ENCODE results near the gene PRKCD. TPM values are rescaled to one million over a fixed set of nuclear protein-coding genes. Genes with fewer than 3 reads are reported as not detected.

The PRKCD gene
- total and polyA plus RNA-seq, 9 of the 15 experiments (the other 6 are each of a cell fraction or from before 2014, with no cell fraction given) = 2.5 to 19.5 (median 6.1) TPM

DNA sequence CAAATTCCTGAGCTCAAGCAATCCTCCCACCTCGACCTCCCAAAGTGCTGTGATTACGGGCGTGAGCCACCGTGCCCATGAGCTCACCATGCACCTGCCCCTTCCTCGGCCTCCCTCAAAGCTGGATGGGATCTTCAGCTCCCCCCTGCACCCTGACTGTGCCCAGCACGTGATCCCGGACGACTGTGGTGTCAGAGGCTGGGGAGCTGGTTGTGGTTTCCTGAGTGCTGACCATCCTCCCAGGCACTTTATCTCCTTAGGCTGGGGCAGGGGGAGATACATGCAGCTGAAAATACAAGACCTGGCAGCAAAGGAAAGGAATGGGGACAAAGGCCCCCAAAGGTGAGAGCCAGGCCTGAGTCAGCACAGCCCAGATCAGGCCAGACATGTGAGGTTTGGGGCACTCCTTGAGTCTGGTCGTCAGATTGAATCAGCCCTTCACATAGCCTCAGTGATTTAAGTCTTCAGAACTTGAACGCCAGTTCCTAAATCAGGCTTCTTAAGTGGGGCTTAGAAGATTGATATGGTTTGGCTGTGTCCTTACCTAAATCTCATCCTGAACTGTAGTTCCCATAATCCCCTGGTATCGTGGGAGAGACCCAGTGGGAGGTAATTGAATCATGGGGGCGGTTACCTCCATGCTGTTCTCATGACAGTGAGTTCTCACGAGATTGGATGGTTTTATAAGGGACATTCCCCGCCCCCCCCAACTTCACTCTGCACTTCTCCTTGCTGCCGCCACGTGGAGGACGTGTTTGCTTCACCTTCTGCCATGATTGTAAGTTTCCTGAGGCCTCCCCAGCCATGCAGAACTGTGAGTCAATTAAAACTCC lies 35.8 kb downstream of the PRKCD start (continued):
- TF ChIP-seq, protein P1, sequence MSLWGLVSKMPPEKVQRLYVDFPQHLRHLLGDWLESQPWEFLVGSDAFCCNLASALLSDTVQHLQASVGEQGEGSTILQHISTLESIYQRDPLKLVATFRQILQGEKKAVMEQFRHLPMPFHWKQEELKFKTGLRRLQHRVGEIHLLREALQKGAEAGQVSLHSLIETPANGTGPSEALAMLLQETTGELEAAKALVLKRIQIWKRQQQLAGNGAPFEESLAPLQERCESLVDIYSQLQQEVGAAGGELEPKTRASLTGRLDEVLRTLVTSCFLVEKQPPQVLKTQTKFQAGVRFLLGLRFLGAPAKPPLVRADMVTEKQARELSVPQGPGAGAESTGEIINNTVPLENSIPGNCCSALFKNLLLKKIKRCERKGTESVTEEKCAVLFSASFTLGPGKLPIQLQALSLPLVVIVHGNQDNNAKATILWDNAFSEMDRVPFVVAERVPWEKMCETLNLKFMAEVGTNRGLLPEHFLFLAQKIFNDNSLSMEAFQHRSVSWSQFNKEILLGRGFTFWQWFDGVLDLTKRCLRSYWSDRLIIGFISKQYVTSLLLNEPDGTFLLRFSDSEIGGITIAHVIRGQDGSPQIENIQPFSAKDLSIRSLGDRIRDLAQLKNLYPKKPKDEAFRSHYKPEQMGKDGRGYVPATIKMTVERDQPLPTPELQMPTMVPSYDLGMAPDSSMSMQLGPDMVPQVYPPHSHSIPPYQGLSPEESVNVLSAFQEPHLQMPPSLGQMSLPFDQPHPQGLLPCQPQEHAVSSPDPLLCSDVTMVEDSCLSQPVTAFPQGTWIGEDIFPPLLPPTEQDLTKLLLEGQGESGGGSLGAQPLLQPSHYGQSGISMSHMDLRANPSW (CRISPR knock-in tag; IDR thresholded peaks at IDR 0.05) = no peak
- 0 out of 2 replicates have a peak, but pooled peaks have one; percentile 34 for TF ChIP-seq DPF2 (IDR thresholded peaks at IDR 0.05)
- peak; percentile 67; the same call in 1 of the 2 replicates for TF ChIP-seq CREB3L1 (IDR thresholded peaks at IDR 0.05; ENCODE audit: borderline replicate concordance, low read depth)
- 0 out of 2 replicates have a peak, but pooled peaks have one; percentile 18 for TF ChIP-seq CTBP1 (IDR thresholded peaks at IDR 0.05; ENCODE audit: borderline replicate concordance)
- TF ChIP-seq, protein P2, sequence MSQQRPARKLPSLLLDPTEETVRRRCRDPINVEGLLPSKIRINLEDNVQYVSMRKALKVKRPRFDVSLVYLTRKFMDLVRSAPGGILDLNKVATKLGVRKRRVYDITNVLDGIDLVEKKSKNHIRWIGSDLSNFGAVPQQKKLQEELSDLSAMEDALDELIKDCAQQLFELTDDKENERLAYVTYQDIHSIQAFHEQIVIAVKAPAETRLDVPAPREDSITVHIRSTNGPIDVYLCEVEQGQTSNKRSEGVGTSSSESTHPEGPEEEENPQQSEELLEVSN (IDR thresholded peaks at IDR 0.05; ENCODE audit: borderline replicate concordance in 1 of 2, extremely low read depth in 1 of 2, insufficient read depth in 1 of 2, insufficient read length in 1 of 2, low read depth in 1 of 2, low read length in 1 of 2, poor library complexity in 1 of 2, severe bottlenecking in 1 of 2) = peak in 1 of 2 experiments; percentile 49
- TF ChIP-seq ZNF644 (tag; IDR thresholded peaks at IDR 0.05; ENCODE audit: low read depth) = no peak
- no peak for TF ChIP-seq ZHX1 (conservative IDR thresholded peaks at IDR 0.05; ENCODE audit: low read length)
- TF ChIP-seq STAT5A (IDR thresholded peaks at IDR 0.05; ENCODE audit: borderline replicate concordance, low read length) = no peak
- TF ChIP-seq, protein P3, sequence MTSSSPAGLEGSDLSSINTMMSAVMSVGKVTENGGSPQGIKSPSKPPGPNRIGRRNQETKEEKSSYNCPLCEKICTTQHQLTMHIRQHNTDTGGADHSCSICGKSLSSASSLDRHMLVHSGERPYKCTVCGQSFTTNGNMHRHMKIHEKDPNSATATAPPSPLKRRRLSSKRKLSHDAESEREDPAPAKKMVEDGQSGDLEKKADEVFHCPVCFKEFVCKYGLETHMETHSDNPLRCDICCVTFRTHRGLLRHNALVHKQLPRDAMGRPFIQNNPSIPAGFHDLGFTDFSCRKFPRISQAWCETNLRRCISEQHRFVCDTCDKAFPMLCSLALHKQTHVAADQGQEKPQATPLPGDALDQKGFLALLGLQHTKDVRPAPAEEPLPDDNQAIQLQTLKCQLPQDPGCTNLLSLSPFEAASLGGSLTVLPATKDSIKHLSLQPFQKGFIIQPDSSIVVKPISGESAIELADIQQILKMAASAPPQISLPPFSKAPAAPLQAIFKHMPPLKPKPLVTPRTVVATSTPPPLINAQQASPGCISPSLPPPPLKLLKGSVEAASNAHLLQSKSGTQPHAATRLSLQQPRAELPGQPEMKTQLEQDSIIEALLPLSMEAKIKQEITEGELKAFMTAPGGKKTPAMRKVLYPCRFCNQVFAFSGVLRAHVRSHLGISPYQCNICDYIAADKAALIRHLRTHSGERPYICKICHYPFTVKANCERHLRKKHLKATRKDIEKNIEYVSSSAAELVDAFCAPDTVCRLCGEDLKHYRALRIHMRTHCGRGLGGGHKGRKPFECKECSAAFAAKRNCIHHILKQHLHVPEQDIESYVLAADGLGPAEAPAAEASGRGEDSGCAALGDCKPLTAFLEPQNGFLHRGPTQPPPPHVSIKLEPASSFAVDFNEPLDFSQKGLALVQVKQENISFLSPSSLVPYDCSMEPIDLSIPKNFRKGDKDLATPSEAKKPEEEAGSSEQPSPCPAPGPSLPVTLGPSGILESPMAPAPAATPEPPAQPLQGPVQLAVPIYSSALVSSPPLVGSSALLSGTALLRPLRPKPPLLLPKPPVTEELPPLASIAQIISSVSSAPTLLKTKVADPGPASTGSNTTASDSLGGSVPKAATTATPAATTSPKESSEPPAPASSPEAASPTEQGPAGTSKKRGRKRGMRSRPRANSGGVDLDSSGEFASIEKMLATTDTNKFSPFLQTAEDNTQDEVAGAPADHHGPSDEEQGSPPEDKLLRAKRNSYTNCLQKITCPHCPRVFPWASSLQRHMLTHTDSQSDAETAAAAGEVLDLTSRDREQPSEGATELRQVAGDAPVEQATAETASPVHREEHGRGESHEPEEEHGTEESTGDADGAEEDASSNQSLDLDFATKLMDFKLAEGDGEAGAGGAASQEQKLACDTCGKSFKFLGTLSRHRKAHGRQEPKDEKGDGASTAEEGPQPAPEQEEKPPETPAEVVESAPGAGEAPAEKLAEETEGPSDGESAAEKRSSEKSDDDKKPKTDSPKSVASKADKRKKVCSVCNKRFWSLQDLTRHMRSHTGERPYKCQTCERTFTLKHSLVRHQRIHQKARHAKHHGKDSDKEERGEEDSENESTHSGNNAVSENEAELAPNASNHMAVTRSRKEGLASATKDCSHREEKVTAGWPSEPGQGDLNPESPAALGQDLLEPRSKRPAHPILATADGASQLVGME (CRISPR knock-in tag; IDR thresholded peaks at IDR 0.05) = no peak
- 0 out of 2 replicates have a peak, but pooled peaks have one; percentile 40 for TF ChIP-seq POLR2G (IDR thresholded peaks at IDR 0.05; ENCODE audit: low read depth, low read length)
